Peyer's patch (tissue), 4 donors: ENCODE measurements around the gene HCFC2. TPM values are rescaled to one million over a fixed set of nuclear protein-coding genes. Genes with fewer than 3 reads are reported as not detected.
"Not testable (repeated sequence)": the region's sequence is repeated elsewhere in the genome, so short reads cannot be mapped to it uniquely, and the experiment has no call there.

Experiments
- DNase-seq, 3 donors: peaks; one replicate each; pipeline ENCODE4 v3.0.0-alpha.2; 2017 to 2019
- H3K27ac ChIP-seq, 4 donors: fragments of 200-600 bp; sonication (generic); one replicate each; pipeline ENCODE4 v1.5.1; 2016 to 2019
- H3K27me3 ChIP-seq, 2 donors: fragments of 200-600 bp; sonication (generic); one replicate each; pipeline ENCODE4 v1.5.1; 2019
- H3K36me3 ChIP-seq, 3 donors: fragments of 200-600 bp; sonication (generic); one replicate each; pipeline ENCODE4 v1.5.1; 2016 to 2019
- H3K4me1 ChIP-seq, 4 donors: fragments of 200-600 bp; sonication (generic); one replicate each; pipeline ENCODE4 v1.5.1; 2016 to 2019
- H3K4me3 ChIP-seq, 4 donors: fragments of 200-600 bp; sonication (generic); 1 replicate in 3 of 4; 2 replicates in 1 of 4; pipeline ENCODE4 v1.5.1; 2016 to 2019; ENCODE audit warnings: mild to moderate bottlenecking in 1 of 4
- H3K9me3 ChIP-seq, 4 donors: fragments of 200-600 bp; sonication (generic); one replicate each; pipeline ENCODE4 v1.5.1; 2016 to 2019; ENCODE audit warnings: mild to moderate bottlenecking in 1 of 4
- CTCF ChIP-seq, 6 experiments: fragments of 450-650 bp in 4 of 6; fragments of 200-600 bp in 2 of 6; sonication (generic) in 1 of 6; IDR thresholded peaks; one replicate each; pipeline ENCODE4 v1.5.1; 2017 to 2019; ENCODE audit warnings: antibody characterized with exemption in 6 of 6, mild to moderate bottlenecking in 3 of 6, moderate library complexity in 1 of 6
- POLR2A ChIP-seq, 2 donors: fragments of 450-650 bp; IDR thresholded peaks; one replicate each; pipeline ENCODE4 v1.5.1; 2017; ENCODE audit warnings: antibody characterized with exemption in 2 of 2, mild to moderate bottlenecking in 2 of 2, moderate library complexity in 2 of 2
- total RNA-seq, 4 donors: library from RNA; depleted of rRNA; stranded (reverse); fragments of >200 nt; gene quantifications; one replicate each; pipeline ENCODE4 v1.1.0, GENCODE V29; 2016

HCFC2 gene
- total RNA-seq, 4 donors from 2014 or later: 16.0 to 34.3 (median 20.3) TPM

GRCh38 chr12:104108755-104109445 is 44.6 kb downstream of the HCFC2 start:
- Histone ChIP-seq H3K36me3 (peaks cover 0 to 6% (median 2%) of the 10 kb centered on the region in 3 donors), H3K27me3 (no peaks in the 10 kb centered on the region), H3K9me3 (no peaks in the 10 kb centered on the region), H3K27ac (no peak overlapping the region), H3K4me1 (no peaks in the 10 kb centered on the region), H3K4me3 (no peak overlapping the region)
- peak; percentile 82 to 94 (median 85) for DNase-seq
- TF ChIP-seq POLR2A (IDR thresholded peaks at IDR 0.05) (no peak), CTCF (IDR thresholded peaks at IDR 0.05) (peak; percentile 65 to 90 (median 80))

GRCh38 chr12:104109446-104110271 is 45.3 kb downstream of the HCFC2 start:
- no peak for DNase-seq
- Histone ChIP-seq H3K27me3 (no peaks in the 10 kb centered on the region), H3K27ac (no peak overlapping the region), H3K4me1 (no peaks in the 10 kb centered on the region), H3K4me3 (no peak overlapping the region), H3K9me3 (no peaks in the 10 kb centered on the region), H3K36me3 (peaks cover 0 to 6% (median 2%) of the 10 kb centered on the region in 3 donors)
- TF ChIP-seq POLR2A (IDR thresholded peaks at IDR 0.05): no peak
- no peak for TF ChIP-seq CTCF (IDR thresholded peaks at IDR 0.05)

- H3K4me1 ChIP-seq, H3K4me3 ChIP-seq, H3K27me3 ChIP-seq, H3K9me3 ChIP-seq, DNase-seq, H3K27ac ChIP-seq: not testable (repeated sequence)
- H3K36me3 ChIP-seq: peaks cover 0 to 29% (median 0%) of the 10 kb centered on the region in 3 donors
These were observed 50.7 kb downstream of the HCFC2 start for GRCh38 chr12:104114834-104115586.

- Histone ChIP-seq H3K4me3 (no peak overlapping the region), H3K9me3 (no peaks in the 10 kb centered on the region), H3K36me3 (peaks cover 0 to 35% (median 0%) of the 10 kb centered on the region in 3 donors), H3K27ac (no peak overlapping the region), H3K27me3 (no peaks in the 10 kb centered on the region), H3K4me1 (no peaks in the 10 kb centered on the region)
- TF ChIP-seq POLR2A (IDR thresholded peaks at IDR 0.05) (no peak), CTCF (IDR thresholded peaks at IDR 0.05) (no peak)
- DNase-seq: no peak
These were observed 51.2 kb downstream of the HCFC2 start for GRCh38 chr12:104115587-104115975.

GRCh38 chr12:104121001-104121400 is 56.7 kb downstream of the HCFC2 start:
- Histone ChIP-seq H3K4me1 (no peaks in the 10 kb centered on the region), H3K9me3 (no peaks in the 10 kb centered on the region), H3K4me3 (no peak overlapping the region), H3K27me3 (no peaks in the 10 kb centered on the region), H3K36me3 (peaks cover 0 to 71% (median 0%) of the 10 kb centered on the region in 3 donors), H3K27ac (no peak overlapping the region)
- no peak for TF ChIP-seq CTCF (IDR thresholded peaks at IDR 0.05)
- no peak for DNase-seq
